Hepatocyte (in vitro differentiated cells): ENCODE data around the gene UVRAG. TPM values are rescaled to one million over a fixed set of nuclear protein-coding genes. Genes with fewer than 3 reads are reported as not detected.

Experiments used
- DNase-seq: peaks from one replicate; pipeline ENCODE4 v3.0.0-alpha.2; 2016; ENCODE audit warnings: low spot score
- H2AFZ ChIP-seq: fragments of 200-600 bp; sonication (generic); 2 replicates; pipeline ENCODE4 v1.6.0; 2016; ENCODE audit warnings: antibody characterized with exemption, mild to moderate bottlenecking
- H3K27ac ChIP-seq: fragments of 200-600 bp; sonication (generic); 2 replicates; pipeline ENCODE4 v1.5.1; 2016; ENCODE audit warnings: mild to moderate bottlenecking
- H3K27me3 ChIP-seq: fragments of 200-600 bp; sonication (generic); 2 replicates; pipeline ENCODE4 v1.6.1; 2016
- H3K36me3 ChIP-seq: fragments of 200-600 bp; sonication (generic); replicated peaks from 2 replicates; pipeline ENCODE4 v1.5.1; 2016; ENCODE audit warnings: low read depth; ENCODE audit not compliant: insufficient read depth
- H3K4me1 ChIP-seq: fragments of 200-600 bp; sonication (generic); 2 replicates; pipeline ENCODE4 v1.5.1; 2016; ENCODE audit warnings: mild to moderate bottlenecking, moderate library complexity; ENCODE audit not compliant: insufficient read depth
- H3K4me2 ChIP-seq: fragments of 200-600 bp; sonication (generic); 2 replicates; pipeline ENCODE4 v1.6.0; 2016
- H3K4me3 ChIP-seq: fragments of 200-600 bp; sonication (generic); 2 replicates; pipeline ENCODE4 v1.5.1; 2016; ENCODE audit warnings: mild to moderate bottlenecking
- H3K79me2 ChIP-seq: fragments of 200-600 bp; sonication (generic); 2 replicates; pipeline ENCODE4 v1.6.0; 2017; ENCODE audit warnings: mild to moderate bottlenecking
- H3K9me2 ChIP-seq: fragments of 200-600 bp; sonication (generic); replicated peaks from 2 replicates; pipeline ENCODE4 v1.6.0; 2017; ENCODE audit warnings: mild to moderate bottlenecking; ENCODE audit not compliant: insufficient read depth
- H3K9me3 ChIP-seq: fragments of 200-600 bp; sonication (generic); 2 replicates; pipeline ENCODE4 v1.5.1; 2016; ENCODE audit warnings: low read depth, mild to moderate bottlenecking
- H4K20me1 ChIP-seq: fragments of 200-600 bp; sonication (generic); 2 replicates; pipeline ENCODE4 v1.6.0; 2016; ENCODE audit warnings: mild to moderate bottlenecking; ENCODE audit not compliant: insufficient read depth, poor library complexity, severe bottlenecking
- EZH2 ChIP-seq: fragments of 200-600 bp; sonication (generic); IDR thresholded peaks from 2 replicates; pipeline ENCODE4 v1.6.1; 2016; ENCODE audit warnings: antibody characterized with exemption, mild to moderate bottlenecking, borderline replicate concordance
- EZH2phosphoT487 ChIP-seq: fragments of 200-600 bp; sonication (generic); IDR thresholded peaks from one replicate; pipeline ENCODE4 v1.6.1; 2018; ENCODE audit warnings: antibody characterized with exemption, mild to moderate bottlenecking, low read depth, moderate library complexity; ENCODE audit not compliant: unreplicated experiment, severe bottlenecking
- WGBS: methylation state at CpG from one replicate; pipeline ENCODE4 v1.1.6; 2016; ENCODE audit warnings: low lambda C conversion rate; ENCODE audit errors: missing lambda C conversion rate; 5-methylcytosine and 5-hydroxymethylcytosine counted together
- polyA plus RNA-seq: library from polyadenylated mRNA; unstranded; fragments of >200 nt; fragmentation: Nextera tagmentation; extraction: Ambion mirVana; gene quantifications from 2 replicates; pipeline ENCODE4 v1.2.1, GENCODE V29; 2016
- total RNA-seq: library from RNA; depleted of rRNA; stranded (reverse); fragments of >200 nt; gene quantifications from 2 replicates; pipeline ENCODE4 v1.2.3, GENCODE V29; 2014
- TF ChIP-seq, protein P1 (sequence below): fragments of 200-600 bp; sonication (generic); IDR thresholded peaks from 2 replicates; pipeline ENCODE4 v1.5.1; 2016; ENCODE audit warnings: antibody characterized with exemption, mild to moderate bottlenecking; ENCODE audit not compliant: poor library complexity

UVRAG gene
- total and polyA plus RNA-seq, 2 experiments from 2014 or later = 15.3 to 36.5 TPM

DNA sequence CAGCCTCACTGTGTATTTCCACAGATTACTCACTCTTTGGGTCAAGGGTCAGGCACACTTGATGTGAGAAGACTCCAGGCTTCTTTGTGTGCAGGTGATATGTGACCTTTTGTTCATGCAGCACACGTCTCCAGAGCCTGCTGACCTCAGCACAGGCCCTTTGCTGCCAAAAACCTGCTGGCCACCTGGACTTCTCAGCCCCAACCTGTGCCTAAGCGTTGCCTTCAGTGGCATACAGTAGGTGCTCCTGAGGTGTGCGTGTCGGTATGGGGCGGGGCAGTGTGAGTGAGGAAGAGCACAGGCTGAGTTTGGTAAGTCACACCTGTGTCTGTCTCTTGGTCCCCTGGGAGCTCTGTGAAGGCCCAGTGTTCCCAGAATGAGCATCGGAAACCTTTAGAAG, 333.2 kb downstream of the UVRAG start:
- Histone ChIP-seq H3K9me2 (no peaks in the 10 kb centered on the region), H3K36me3 (no peaks in the 10 kb centered on the region), H4K20me1 (no peaks in the 10 kb centered on the region), H3K4me3 (no peak overlapping the region), H3K79me2 (no peaks in the 10 kb centered on the region), H2AFZ (no peak overlapping the region), H3K27ac (peak overlapping the region; percentile 93), H3K9me3 (no peaks in the 10 kb centered on the region), H3K27me3 (no peaks in the 10 kb centered on the region), H3K4me1 (peaks cover 26% of the 10 kb centered on the region), H3K4me2 (no peak overlapping the region)
- no peak for DNase-seq
- 87% methylated on average over 6 of the region's 6 CpGs for WGBS
- TF ChIP-seq, protein P1, sequence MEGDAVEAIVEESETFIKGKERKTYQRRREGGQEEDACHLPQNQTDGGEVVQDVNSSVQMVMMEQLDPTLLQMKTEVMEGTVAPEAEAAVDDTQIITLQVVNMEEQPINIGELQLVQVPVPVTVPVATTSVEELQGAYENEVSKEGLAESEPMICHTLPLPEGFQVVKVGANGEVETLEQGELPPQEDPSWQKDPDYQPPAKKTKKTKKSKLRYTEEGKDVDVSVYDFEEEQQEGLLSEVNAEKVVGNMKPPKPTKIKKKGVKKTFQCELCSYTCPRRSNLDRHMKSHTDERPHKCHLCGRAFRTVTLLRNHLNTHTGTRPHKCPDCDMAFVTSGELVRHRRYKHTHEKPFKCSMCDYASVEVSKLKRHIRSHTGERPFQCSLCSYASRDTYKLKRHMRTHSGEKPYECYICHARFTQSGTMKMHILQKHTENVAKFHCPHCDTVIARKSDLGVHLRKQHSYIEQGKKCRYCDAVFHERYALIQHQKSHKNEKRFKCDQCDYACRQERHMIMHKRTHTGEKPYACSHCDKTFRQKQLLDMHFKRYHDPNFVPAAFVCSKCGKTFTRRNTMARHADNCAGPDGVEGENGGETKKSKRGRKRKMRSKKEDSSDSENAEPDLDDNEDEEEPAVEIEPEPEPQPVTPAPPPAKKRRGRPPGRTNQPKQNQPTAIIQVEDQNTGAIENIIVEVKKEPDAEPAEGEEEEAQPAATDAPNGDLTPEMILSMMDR = no peak
- no peak for TF ChIP-seq EZH2phosphoT487
- no peak for TF ChIP-seq EZH2

DNA sequence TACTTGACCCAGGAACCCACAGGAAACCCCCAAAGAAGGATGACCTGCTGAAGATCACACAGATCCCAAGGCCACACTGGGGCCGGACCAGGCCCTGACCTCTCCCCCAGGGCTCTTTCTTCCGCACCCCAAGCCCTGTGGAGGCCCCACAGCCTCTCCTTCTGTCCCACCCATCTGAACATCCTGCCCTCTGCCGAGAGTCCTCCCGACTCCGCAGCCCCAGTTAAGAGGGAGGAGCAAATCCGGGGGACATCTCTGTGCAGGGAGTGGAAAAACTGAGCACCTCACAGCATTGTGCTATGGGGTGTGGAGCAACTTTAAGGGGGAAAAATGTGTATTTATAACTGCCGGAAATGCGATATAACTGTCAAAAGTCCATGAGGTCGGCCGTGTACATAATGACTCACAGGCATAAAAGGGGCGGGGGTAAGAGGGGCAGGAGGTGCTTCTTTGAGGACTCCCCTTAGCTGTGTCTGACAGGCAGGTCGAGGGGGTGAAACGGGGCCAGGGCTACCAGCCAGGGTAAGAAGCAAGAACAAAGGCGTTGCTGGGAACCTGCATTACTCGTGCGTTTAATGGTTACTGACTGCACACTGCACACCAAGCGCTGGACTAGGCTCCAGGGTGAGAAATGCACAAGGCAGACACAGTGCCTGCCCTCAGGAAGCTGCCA, 334.1 kb downstream of the UVRAG start:
- Histone ChIP-seq H2AFZ (no peak overlapping the region), H3K4me3 (no peak overlapping the region), H3K79me2 (no peaks in the 10 kb centered on the region), H4K20me1 (no peaks in the 10 kb centered on the region), H3K4me2 (no peak overlapping the region), H3K27ac (peak overlapping the region; percentile 93), H3K9me2 (no peaks in the 10 kb centered on the region), H3K4me1 (peaks cover 32% of the 10 kb centered on the region), H3K36me3 (no peaks in the 10 kb centered on the region), H3K9me3 (no peaks in the 10 kb centered on the region), H3K27me3 (no peaks in the 10 kb centered on the region)
- TF ChIP-seq, protein P1 = no peak
- no peak for TF ChIP-seq EZH2
- no peak for TF ChIP-seq EZH2phosphoT487
- 76% methylated on average over 17 of the region's 17 CpGs for WGBS
- DNase-seq = peak; percentile 75

DNA sequence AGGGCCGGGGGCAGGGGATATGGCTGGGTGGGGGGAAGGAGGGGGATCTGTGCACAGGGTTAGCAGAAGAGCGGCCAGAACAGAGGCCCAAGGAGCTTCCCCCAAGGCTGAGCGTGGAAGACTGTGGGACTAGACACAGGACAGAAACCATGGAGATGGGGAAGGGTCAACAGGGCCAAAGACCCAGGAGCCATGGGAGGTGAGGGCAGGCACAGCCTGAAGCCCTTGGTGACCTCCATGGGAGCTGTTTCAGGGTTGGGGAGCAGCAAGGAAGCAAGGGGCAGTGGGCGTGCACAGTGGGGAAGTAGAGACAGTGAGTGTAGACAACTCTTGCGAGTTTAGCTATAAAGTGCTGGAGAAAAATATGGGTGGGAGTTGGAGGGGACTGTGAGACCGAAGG, 334.7 kb downstream of the UVRAG start:
- H3K27ac ChIP-seq = peak overlapping the region; percentile 36
- no peaks in the 10 kb centered on the region for H4K20me1 ChIP-seq
- no peak for DNase-seq
- no peaks in the 10 kb centered on the region for H3K79me2 ChIP-seq
- no peak for TF ChIP-seq EZH2
- TF ChIP-seq EZH2phosphoT487 = no peak
- TF ChIP-seq, protein P1 = no peak
- H3K4me2 ChIP-seq = no peak overlapping the region
- no peaks in the 10 kb centered on the region for H3K27me3 ChIP-seq
- H3K4me3 ChIP-seq = no peak overlapping the region
- H3K36me3 ChIP-seq = no peaks in the 10 kb centered on the region
- no peaks in the 10 kb centered on the region for H3K9me2 ChIP-seq
- H3K9me3 ChIP-seq = no peaks in the 10 kb centered on the region
- peaks cover 32% of the 10 kb centered on the region for H3K4me1 ChIP-seq
- H2AFZ ChIP-seq = no peak overlapping the region
- WGBS = 96% methylated on average over 3 of the region's 6 CpGs
